WTC11 (cell line): ENCODE results near the gene NFATC1. TPM values are rescaled to one million over a fixed set of nuclear protein-coding genes. Genes with fewer than 3 reads are reported as not detected.

Source experiments
- ATAC-seq: fragments of 200-7000 bp; cut with Tn5 transposase; 2 replicates; pipeline ENCODE4 v1.10.0; 2021; ENCODE audit warnings: mild to moderate bottlenecking, moderate library complexity
- CTCF ChIA-PET: fragments of 300-600 bp; sonication (Branson Sonifier 250); formaldehyde crosslinking; loops from one replicate; lab custom pipeline; 2021; ENCODE audit warnings: antibody characterized with exemption; lab: Charles Lee
- POLR2A ChIA-PET: fragments of 350-600 bp; sonication (Branson Sonifier 250); formaldehyde crosslinking; loops from one replicate; lab custom pipeline; 2021; ENCODE audit warnings: antibody characterized with exemption; lab: Charles Lee
- DNase-seq: peaks from one replicate; pipeline ENCODE4 v3.0.0; 2021; ENCODE audit warnings: low spot score
- H3K27ac Mint-ChIP-seq: 2 replicates; pipeline ENCODE4 v1.8.0; 2021; ENCODE audit warnings: mixed read lengths
- H3K27me3 Mint-ChIP-seq: 2 replicates; pipeline ENCODE4 v1.8.0; 2021; ENCODE audit warnings: low read depth, mild to moderate bottlenecking, moderate library complexity, mixed read lengths
- H3K36me3 Mint-ChIP-seq: 2 replicates; pipeline ENCODE4 v1.8.0; 2021; ENCODE audit warnings: mixed read lengths
- H3K4me1 Mint-ChIP-seq: 2 replicates; pipeline ENCODE4 v1.8.0; 2022; ENCODE audit warnings: mixed read lengths
- H3K4me3 Mint-ChIP-seq: 2 replicates; pipeline ENCODE4 v1.8.0; 2021; ENCODE audit warnings: mild to moderate bottlenecking, moderate library complexity, mixed read lengths
- H3K9me3 Mint-ChIP-seq: 2 replicates; pipeline ENCODE4 v1.8.0; 2021; ENCODE audit warnings: mixed read lengths
- ATF1 ChIP-seq: sonication (generic); formaldehyde crosslinking; IDR thresholded peaks from 2 replicates; pipeline ENCODE4 v1.8.1; 2023; ENCODE audit warnings: mild to moderate bottlenecking, moderate library complexity, missing genetic modification reagents
- KAT7 ChIP-seq: sonication (generic); formaldehyde crosslinking; IDR thresholded peaks from 2 replicates; pipeline ENCODE4 v1.8.1; 2023; ENCODE audit warnings: missing genetic modification reagents, mild to moderate bottlenecking, borderline replicate concordance
- NR2C2 ChIP-seq: sonication (generic); formaldehyde crosslinking; IDR thresholded peaks from 2 replicates; pipeline ENCODE4 v1.8.0; 2022; ENCODE audit warnings: mild to moderate bottlenecking, missing genetic modification reagents
- RELA ChIP-seq: sonication (generic); formaldehyde crosslinking; IDR thresholded peaks from 2 replicates; pipeline ENCODE4 v1.8.1; 2022; ENCODE audit warnings: missing genetic modification reagents, mild to moderate bottlenecking, borderline replicate concordance
- ZNF121 ChIP-seq: sonication (generic); formaldehyde crosslinking; IDR thresholded peaks from 2 replicates; pipeline ENCODE4 v1.8.0; 2023; ENCODE audit warnings: missing genetic modification reagents
- total RNA-seq: library from RNA; stranded (reverse); gene quantifications from 3 replicates; pipeline ENCODE4 v1.2.3, GENCODE V29; 2021
- TF ChIP-seq, protein P1 (sequence below): sonication (generic); formaldehyde crosslinking; IDR thresholded peaks from 2 replicates; pipeline ENCODE4 v1.8.1; 2022; ENCODE audit warnings: low read depth, mild to moderate bottlenecking, moderate library complexity, missing genetic modification reagents, borderline replicate concordance
- TF ChIP-seq, protein P2 (sequence below): sonication (generic); formaldehyde crosslinking; IDR thresholded peaks from 2 replicates; pipeline ENCODE4 v1.8.1; 2023; ENCODE audit warnings: mild to moderate bottlenecking, missing genetic modification reagents
- TF ChIP-seq, protein P3 (sequence below): sonication (generic); formaldehyde crosslinking; IDR thresholded peaks from 2 replicates; pipeline ENCODE4 v1.8.0; 2023; ENCODE audit warnings: mild to moderate bottlenecking, missing genetic modification reagents
- TF ChIP-seq, protein P4 (sequence below): fragments of 250-450 bp; sonication (Bioruptor Pico); IDR thresholded peaks from 2 replicates; pipeline ENCODE4 v1.9.0; 2021; ENCODE audit warnings: mild to moderate bottlenecking, borderline replicate concordance
- TF ChIP-seq, protein P5 (sequence below): fragments of 250-450 bp; sonication (Bioruptor Pico); IDR thresholded peaks from 2 replicates; pipeline ENCODE4 v1.9.0; 2021; ENCODE audit warnings: moderate library complexity, mild to moderate bottlenecking, inconsistent platforms, borderline replicate concordance
- TF ChIP-seq, protein P6 (sequence below): sonication (generic); formaldehyde crosslinking; IDR thresholded peaks from 2 replicates; pipeline ENCODE4 v1.8.1; 2023; ENCODE audit warnings: mild to moderate bottlenecking, missing genetic modification reagents, borderline replicate concordance
- TF ChIP-seq, protein P7 (sequence below): sonication (generic); formaldehyde crosslinking; IDR thresholded peaks from 2 replicates; pipeline ENCODE4 v1.8.0; 2022; ENCODE audit warnings: missing genetic modification reagents

NFATC1 gene
- total RNA-seq, 1 experiment from 2014 or later: 20.2 TPM

DNA sequence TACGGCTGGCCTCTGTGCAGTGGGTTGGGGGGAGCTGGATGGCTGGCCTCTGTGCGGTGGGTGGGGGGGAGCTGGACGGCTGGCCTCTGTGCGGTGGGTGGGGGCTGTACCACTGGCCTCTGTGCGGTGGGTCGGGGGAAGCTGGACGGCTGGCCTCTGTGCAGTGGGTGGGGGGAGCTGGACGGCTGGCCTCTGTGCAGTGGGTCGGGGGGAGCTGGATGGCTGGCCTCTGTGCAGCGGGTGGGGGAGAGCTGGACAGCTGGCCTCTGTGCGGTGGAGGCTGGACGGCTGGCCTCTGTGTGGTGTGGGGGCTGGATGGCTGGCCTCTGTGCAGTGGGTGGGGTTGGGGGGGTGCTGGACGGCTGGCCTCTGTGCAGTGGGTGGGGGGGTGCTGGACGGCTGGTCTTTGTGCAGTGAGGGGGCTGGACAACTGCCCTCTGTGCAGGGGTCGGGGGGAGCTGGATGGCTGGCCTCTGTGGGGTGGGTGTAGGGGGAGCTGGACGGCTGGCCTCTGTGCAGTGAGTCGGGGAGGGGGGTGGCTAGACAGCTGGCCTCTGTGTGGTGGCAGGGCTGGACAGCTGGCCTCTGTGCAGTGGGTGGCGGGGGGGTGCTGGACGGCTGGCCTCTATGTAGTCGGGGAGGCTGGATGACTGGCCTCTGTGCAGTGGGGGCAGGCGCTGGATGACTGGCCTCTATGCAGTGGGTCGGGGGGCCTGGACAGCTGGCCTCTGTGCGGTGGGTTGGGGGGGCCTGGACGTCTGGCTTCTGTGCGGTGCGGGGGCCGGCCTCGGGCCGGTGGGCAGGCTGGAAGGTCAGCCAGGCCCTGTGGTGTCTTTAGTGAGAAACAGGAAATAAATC lies 31.9 kb downstream of the NFATC1 start:
- DNase-seq (no peak), ATAC-seq (no peak)
- no peak for TF ChIP-seq ATF1 (CRISPR knock-in tag)
- TF ChIP-seq ZNF121: no peak
- TF ChIP-seq, protein P1, sequence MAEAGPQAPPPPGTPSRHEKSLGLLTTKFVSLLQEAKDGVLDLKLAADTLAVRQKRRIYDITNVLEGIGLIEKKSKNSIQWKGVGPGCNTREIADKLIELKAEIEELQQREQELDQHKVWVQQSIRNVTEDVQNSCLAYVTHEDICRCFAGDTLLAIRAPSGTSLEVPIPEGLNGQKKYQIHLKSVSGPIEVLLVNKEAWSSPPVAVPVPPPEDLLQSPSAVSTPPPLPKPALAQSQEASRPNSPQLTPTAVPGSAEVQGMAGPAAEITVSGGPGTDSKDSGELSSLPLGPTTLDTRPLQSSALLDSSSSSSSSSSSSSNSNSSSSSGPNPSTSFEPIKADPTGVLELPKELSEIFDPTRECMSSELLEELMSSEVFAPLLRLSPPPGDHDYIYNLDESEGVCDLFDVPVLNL: no peak
- TF ChIP-seq, protein P2, sequence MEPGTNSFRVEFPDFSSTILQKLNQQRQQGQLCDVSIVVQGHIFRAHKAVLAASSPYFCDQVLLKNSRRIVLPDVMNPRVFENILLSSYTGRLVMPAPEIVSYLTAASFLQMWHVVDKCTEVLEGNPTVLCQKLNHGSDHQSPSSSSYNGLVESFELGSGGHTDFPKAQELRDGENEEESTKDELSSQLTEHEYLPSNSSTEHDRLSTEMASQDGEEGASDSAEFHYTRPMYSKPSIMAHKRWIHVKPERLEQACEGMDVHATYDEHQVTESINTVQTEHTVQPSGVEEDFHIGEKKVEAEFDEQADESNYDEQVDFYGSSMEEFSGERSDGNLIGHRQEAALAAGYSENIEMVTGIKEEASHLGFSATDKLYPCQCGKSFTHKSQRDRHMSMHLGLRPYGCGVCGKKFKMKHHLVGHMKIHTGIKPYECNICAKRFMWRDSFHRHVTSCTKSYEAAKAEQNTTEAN (CRISPR knock-in tag): no peak
- TF ChIP-seq, protein P3, sequence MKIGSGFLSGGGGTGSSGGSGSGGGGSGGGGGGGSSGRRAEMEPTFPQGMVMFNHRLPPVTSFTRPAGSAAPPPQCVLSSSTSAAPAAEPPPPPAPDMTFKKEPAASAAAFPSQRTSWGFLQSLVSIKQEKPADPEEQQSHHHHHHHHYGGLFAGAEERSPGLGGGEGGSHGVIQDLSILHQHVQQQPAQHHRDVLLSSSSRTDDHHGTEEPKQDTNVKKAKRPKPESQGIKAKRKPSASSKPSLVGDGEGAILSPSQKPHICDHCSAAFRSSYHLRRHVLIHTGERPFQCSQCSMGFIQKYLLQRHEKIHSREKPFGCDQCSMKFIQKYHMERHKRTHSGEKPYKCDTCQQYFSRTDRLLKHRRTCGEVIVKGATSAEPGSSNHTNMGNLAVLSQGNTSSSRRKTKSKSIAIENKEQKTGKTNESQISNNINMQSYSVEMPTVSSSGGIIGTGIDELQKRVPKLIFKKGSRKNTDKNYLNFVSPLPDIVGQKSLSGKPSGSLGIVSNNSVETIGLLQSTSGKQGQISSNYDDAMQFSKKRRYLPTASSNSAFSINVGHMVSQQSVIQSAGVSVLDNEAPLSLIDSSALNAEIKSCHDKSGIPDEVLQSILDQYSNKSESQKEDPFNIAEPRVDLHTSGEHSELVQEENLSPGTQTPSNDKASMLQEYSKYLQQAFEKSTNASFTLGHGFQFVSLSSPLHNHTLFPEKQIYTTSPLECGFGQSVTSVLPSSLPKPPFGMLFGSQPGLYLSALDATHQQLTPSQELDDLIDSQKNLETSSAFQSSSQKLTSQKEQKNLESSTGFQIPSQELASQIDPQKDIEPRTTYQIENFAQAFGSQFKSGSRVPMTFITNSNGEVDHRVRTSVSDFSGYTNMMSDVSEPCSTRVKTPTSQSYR (CRISPR knock-in tag): no peak
- TF ChIP-seq KAT7 (CRISPR knock-in tag): no peak
- TF ChIP-seq, protein P4, sequence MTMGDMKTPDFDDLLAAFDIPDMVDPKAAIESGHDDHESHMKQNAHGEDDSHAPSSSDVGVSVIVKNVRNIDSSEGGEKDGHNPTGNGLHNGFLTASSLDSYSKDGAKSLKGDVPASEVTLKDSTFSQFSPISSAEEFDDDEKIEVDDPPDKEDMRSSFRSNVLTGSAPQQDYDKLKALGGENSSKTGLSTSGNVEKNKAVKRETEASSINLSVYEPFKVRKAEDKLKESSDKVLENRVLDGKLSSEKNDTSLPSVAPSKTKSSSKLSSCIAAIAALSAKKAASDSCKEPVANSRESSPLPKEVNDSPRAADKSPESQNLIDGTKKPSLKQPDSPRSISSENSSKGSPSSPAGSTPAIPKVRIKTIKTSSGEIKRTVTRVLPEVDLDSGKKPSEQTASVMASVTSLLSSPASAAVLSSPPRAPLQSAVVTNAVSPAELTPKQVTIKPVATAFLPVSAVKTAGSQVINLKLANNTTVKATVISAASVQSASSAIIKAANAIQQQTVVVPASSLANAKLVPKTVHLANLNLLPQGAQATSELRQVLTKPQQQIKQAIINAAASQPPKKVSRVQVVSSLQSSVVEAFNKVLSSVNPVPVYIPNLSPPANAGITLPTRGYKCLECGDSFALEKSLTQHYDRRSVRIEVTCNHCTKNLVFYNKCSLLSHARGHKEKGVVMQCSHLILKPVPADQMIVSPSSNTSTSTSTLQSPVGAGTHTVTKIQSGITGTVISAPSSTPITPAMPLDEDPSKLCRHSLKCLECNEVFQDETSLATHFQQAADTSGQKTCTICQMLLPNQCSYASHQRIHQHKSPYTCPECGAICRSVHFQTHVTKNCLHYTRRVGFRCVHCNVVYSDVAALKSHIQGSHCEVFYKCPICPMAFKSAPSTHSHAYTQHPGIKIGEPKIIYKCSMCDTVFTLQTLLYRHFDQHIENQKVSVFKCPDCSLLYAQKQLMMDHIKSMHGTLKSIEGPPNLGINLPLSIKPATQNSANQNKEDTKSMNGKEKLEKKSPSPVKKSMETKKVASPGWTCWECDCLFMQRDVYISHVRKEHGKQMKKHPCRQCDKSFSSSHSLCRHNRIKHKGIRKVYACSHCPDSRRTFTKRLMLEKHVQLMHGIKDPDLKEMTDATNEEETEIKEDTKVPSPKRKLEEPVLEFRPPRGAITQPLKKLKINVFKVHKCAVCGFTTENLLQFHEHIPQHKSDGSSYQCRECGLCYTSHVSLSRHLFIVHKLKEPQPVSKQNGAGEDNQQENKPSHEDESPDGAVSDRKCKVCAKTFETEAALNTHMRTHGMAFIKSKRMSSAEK (CRISPR knock-in tag): no peak
- TF ChIP-seq, protein P5, sequence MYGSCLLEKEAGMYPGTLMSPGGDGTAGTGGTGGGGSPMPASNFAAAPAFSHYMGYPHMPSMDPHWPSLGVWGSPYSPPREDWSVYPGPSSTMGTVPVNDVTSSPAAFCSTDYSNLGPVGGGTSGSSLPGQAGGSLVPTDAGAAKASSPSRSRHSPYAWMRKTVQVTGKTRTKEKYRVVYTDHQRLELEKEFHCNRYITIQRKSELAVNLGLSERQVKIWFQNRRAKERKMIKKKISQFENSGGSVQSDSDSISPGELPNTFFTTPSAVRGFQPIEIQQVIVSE (CRISPR knock-in tag): no peak
- TF ChIP-seq, protein P6, sequence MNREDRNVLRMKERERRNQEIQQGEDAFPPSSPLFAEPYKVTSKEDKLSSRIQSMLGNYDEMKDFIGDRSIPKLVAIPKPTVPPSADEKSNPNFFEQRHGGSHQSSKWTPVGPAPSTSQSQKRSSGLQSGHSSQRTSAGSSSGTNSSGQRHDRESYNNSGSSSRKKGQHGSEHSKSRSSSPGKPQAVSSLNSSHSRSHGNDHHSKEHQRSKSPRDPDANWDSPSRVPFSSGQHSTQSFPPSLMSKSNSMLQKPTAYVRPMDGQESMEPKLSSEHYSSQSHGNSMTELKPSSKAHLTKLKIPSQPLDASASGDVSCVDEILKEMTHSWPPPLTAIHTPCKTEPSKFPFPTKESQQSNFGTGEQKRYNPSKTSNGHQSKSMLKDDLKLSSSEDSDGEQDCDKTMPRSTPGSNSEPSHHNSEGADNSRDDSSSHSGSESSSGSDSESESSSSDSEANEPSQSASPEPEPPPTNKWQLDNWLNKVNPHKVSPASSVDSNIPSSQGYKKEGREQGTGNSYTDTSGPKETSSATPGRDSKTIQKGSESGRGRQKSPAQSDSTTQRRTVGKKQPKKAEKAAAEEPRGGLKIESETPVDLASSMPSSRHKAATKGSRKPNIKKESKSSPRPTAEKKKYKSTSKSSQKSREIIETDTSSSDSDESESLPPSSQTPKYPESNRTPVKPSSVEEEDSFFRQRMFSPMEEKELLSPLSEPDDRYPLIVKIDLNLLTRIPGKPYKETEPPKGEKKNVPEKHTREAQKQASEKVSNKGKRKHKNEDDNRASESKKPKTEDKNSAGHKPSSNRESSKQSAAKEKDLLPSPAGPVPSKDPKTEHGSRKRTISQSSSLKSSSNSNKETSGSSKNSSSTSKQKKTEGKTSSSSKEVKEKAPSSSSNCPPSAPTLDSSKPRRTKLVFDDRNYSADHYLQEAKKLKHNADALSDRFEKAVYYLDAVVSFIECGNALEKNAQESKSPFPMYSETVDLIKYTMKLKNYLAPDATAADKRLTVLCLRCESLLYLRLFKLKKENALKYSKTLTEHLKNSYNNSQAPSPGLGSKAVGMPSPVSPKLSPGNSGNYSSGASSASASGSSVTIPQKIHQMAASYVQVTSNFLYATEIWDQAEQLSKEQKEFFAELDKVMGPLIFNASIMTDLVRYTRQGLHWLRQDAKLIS: no peak
- TF ChIP-seq, protein P7, sequence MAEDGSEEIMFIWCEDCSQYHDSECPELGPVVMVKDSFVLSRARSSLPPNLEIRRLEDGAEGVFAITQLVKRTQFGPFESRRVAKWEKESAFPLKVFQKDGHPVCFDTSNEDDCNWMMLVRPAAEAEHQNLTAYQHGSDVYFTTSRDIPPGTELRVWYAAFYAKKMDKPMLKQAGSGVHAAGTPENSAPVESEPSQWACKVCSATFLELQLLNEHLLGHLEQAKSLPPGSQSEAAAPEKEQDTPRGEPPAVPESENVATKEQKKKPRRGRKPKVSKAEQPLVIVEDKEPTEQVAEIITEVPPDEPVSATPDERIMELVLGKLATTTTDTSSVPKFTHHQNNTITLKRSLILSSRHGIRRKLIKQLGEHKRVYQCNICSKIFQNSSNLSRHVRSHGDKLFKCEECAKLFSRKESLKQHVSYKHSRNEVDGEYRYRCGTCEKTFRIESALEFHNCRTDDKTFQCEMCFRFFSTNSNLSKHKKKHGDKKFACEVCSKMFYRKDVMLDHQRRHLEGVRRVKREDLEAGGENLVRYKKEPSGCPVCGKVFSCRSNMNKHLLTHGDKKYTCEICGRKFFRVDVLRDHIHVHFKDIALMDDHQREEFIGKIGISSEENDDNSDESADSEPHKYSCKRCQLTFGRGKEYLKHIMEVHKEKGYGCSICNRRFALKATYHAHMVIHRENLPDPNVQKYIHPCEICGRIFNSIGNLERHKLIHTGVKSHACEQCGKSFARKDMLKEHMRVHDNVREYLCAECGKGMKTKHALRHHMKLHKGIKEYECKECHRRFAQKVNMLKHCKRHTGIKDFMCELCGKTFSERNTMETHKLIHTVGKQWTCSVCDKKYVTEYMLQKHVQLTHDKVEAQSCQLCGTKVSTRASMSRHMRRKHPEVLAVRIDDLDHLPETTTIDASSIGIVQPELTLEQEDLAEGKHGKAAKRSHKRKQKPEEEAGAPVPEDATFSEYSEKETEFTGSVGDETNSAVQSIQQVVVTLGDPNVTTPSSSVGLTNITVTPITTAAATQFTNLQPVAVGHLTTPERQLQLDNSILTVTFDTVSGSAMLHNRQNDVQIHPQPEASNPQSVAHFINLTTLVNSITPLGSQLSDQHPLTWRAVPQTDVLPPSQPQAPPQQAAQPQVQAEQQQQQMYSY: no peak
- TF ChIP-seq NR2C2 (CRISPR knock-in tag): no peak
- TF ChIP-seq RELA (CRISPR knock-in tag): no peak
- no peak overlapping the region for H3K27ac Mint-ChIP-seq
- POLR2A ChIA-PET: interaction anchor here (0.6 kb wide), 1 partner anchor 54 kb away, joined by 3 read pairs; no protein-coding TSS in a partner anchor
- CTCF ChIA-PET: no interaction called here
- no peak overlapping the region for H3K4me3 Mint-ChIP-seq
- H3K4me1 Mint-ChIP-seq: peaks cover 12% of the 10 kb centered on the region
- no peaks in the 10 kb centered on the region for H3K9me3 Mint-ChIP-seq
- no peaks in the 10 kb centered on the region for H3K36me3 Mint-ChIP-seq
- H3K27me3 Mint-ChIP-seq: no peaks in the 10 kb centered on the region
